Esophagus squamous epithelium (tissue), 5 donors: Measurements from ENCODE around the gene ASIC2. TPM values are rescaled to one million over a fixed set of nuclear protein-coding genes. Genes with fewer than 3 reads are reported as not detected.

Source experiments
- DNase-seq: peaks from one replicate; lab custom pipeline; 2025; lab: John Stamatoyannopoulos, UW
- H3K27ac ChIP-seq, 4 donors: fragments of 200-600 bp; sonication (generic); one replicate each; pipeline ENCODE4 v1.5.1; 2016 to 2019; ENCODE audit warnings: mild to moderate bottlenecking in 1 of 4
- H3K27me3 ChIP-seq, 4 donors: fragments of 200-600 bp; sonication (generic); 1 replicate in 3 of 4; 2 replicates in 1 of 4; pipeline versions ENCODE4 v1.5.1 to v1.6.0; 2017 to 2021; ENCODE audit warnings: antibody characterized with exemption in 1 of 4
- H3K36me3 ChIP-seq, 3 donors: fragments of 200-600 bp; sonication (generic); one replicate each; pipeline ENCODE4 v1.5.1; 2016 to 2019
- H3K4me1 ChIP-seq, 3 donors: fragments of 200-600 bp; sonication (generic); one replicate each; pipeline ENCODE4 v1.5.1; 2017 to 2019
- H3K4me3 ChIP-seq, 4 donors: fragments of 200-600 bp; sonication (generic); 1 replicate in 3 of 4; 2 replicates in 1 of 4; pipeline ENCODE4 v1.5.1; 2016 to 2019; ENCODE audit warnings: mild to moderate bottlenecking in 2 of 4, moderate library complexity in 1 of 4
- H3K9me3 ChIP-seq, 3 donors: fragments of 200-600 bp; sonication (generic); one replicate each; pipeline ENCODE4 v1.5.1; 2016 to 2019
- CTCF ChIP-seq, 6 experiments: fragments of 450-650 bp in 4 of 6; fragments of 200-600 bp in 2 of 6; sonication (generic) in 2 of 6; IDR thresholded peaks; one replicate each; pipeline ENCODE4 v1.5.1; 2016 to 2019; ENCODE audit warnings: antibody characterized with exemption in 6 of 6, mild to moderate bottlenecking in 4 of 6, moderate library complexity in 4 of 6
- POLR2A ChIP-seq, 4 donors: fragments of 450-650 bp; IDR thresholded peaks; one replicate each; pipeline ENCODE4 v1.6.1; 2017; ENCODE audit warnings: antibody characterized with exemption in 4 of 4, mild to moderate bottlenecking in 4 of 4, moderate library complexity in 3 of 4
- WGBS, 2 donors: methylation state at CpG; one replicate each; pipeline ENCODE4 v1.1.5; 2018; 5-methylcytosine and 5-hydroxymethylcytosine counted together
- intact Hi-C: fragments of 100-400 bp; cut with DNase I; formaldehyde crosslinking; loops from one replicate; pipeline ENCODE4 v1.15.0; 2022
- total RNA-seq, 4 donors: library from RNA; depleted of rRNA; stranded (reverse); fragments of >200 nt; gene quantifications; one replicate each; pipeline ENCODE4 v1.1.0, GENCODE V29; 2016
- donor health status: DM: yes; HTN: yes; CAD: no.

ASIC2 gene
- total RNA-seq, 4 donors from 2014 or later, result 0.29 TPM; not detected in 3

DNA sequence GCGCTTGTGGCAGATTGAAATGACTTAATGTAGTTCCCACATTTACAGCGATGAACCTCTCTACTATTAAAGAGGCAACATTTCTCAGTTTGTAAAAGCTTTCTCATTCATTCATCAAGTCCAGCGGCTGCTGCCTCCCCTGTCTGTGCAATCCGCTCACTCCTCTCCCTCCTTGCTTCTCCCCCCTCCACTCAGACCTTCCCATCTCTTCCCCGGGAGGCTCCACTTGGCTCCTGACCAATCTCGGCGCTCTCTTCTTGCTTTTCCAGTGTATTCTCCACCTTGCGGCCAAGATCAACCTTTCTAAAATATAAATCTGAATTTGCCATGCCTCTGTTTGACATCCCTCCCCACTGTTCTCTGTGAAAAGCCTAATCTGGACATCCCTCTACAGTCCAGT lies 117.5 kb downstream of the ASIC2 start:
- 56 to 59% methylated on average over 8 of the region's 8 CpGs for WGBS, 2 donors
- Histone ChIP-seq H3K27me3 (peaks cover 0 to 65% (median 0%) of the 10 kb centered on the region in 4 donors), H3K27ac (no peak overlapping the region), H3K9me3 (no peaks in the 10 kb centered on the region), H3K4me1 (no peaks in the 10 kb centered on the region), H3K36me3 (no peaks in the 10 kb centered on the region), H3K4me3 (no peak overlapping the region)
- intact Hi-C loops, result no loop called here
- DNase-seq, result no peak
- TF ChIP-seq POLR2A (IDR thresholded peaks at IDR 0.05) (no peak), CTCF (IDR thresholded peaks at IDR 0.05) (no peak)

DNA sequence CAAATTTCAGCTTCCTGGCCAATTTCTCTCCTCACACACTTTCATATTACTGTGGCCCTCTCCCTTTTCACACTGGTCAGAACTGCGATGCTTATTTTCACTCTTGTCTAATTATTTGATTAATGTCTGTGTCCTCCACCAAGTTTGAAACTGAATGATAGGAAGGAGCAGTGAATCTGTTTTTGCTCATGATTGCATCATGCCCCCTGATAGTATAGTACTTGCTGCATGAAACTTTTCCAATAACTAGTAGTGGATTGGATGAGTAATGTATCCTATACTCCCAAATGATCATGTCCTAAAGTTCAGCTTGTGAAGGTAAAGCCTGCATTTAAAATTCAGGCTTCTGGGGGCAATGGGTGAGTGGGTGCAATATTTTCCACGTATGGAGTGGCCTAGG lies 121.2 kb downstream of the ASIC2 start:
- no peak for TF ChIP-seq POLR2A (IDR thresholded peaks at IDR 0.05)
- no peak for TF ChIP-seq CTCF (IDR thresholded peaks at IDR 0.05)
- 49 to 74% methylated on average over 2 of the region's 2 CpGs for WGBS, 2 donors
- DNase-seq, result no peak

DNA sequence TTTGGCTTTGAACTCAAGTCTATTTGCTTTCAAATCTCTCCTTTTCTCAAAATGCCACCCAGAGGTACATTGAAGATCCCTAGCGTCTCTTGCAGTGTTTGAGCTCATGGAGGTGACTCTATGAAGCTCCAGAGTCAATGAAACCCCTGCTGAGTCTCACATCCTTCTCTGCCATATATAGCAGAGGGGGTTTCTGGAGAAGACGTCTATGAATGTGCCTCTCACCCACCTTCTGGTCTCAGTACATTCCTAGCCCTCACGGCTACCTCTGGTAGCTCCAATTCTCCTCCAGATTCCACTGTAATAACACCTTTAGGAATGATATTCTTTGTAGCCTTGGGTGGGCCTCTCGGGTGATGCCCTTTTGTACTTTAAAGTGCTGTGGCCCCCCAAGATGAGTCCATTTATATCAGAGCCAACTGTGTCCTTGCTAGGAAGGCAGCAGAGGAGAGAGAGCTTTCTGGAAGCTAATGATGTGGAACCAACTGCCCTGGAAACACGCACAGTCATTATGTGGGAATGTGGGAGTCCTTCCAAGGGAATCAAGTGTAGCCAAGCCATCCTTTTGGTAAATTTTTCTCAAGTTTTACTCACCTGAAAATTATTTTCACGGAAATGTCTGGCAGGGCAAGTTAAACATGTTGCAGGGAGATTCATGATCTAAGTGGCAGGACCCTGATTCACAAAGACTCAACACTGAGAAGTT lies 123.4 kb downstream of the ASIC2 start:
- no peaks in the 10 kb centered on the region for H3K36me3 ChIP-seq
- H3K9me3 ChIP-seq, result no peaks in the 10 kb centered on the region
- no peak overlapping the region for H3K4me3 ChIP-seq
- peaks cover 0 to 66% (median 0%) of the 10 kb centered on the region in 4 donors for H3K27me3 ChIP-seq
- WGBS, 2 donors, result 34 to 50% methylated on average over 5 to 6 of the region's 6 CpGs
- TF ChIP-seq POLR2A (IDR thresholded peaks at IDR 0.05), result no peak
- no peak for TF ChIP-seq CTCF (IDR thresholded peaks at IDR 0.05)
- DNase-seq, result no peak
- peaks cover 0 to under 1% (median 0%) of the 10 kb centered on the region in 3 donors for H3K4me1 ChIP-seq
- intact Hi-C loops, result no loop called here
- H3K27ac ChIP-seq, result no peak overlapping the region

More for the DNA sequence above, 121.2 kb downstream of the ASIC2 start:
- Histone ChIP-seq H3K9me3 (no peaks in the 10 kb centered on the region), H3K4me3 (no peak overlapping the region), H3K4me1 (no peaks in the 10 kb centered on the region), H3K36me3 (no peaks in the 10 kb centered on the region), H3K27ac (no peak overlapping the region), H3K27me3 (peaks cover 0 to 61% (median 0%) of the 10 kb centered on the region in 4 donors)
- intact Hi-C loops, result no loop called here

GRCh38 chr17:33167736-33168135 lies 125.4 kb downstream of the ASIC2 start:
- peaks cover 0 to 12% (median 0%) of the 10 kb centered on the region in 3 donors for H3K4me1 ChIP-seq
- H3K27me3 ChIP-seq, result peaks cover 0 to 61% (median 0%) of the 10 kb centered on the region in 4 donors
- H3K9me3 ChIP-seq, result no peaks in the 10 kb centered on the region
- DNase-seq, result no peak
- TF ChIP-seq POLR2A (IDR thresholded peaks at IDR 0.05) (no peak), CTCF (IDR thresholded peaks at IDR 0.05) (no peak)
- H3K27ac ChIP-seq, result no peak overlapping the region
- intact Hi-C loops, result no loop called here
- no peaks in the 10 kb centered on the region for H3K36me3 ChIP-seq
- WGBS, 2 donors, result 64 to 67% methylated on average over 1 of the region's 1 CpG
- no peak overlapping the region for H3K4me3 ChIP-seq

GRCh38 chr17:33166472-33166871 lies 126.6 kb downstream of the ASIC2 start:
- peaks cover 0 to 12% (median 0%) of the 10 kb centered on the region in 3 donors for H3K4me1 ChIP-seq
- DNase-seq, result no peak
- no peak overlapping the region for H3K4me3 ChIP-seq
- intact Hi-C loops, result no loop called here
- no peak overlapping the region for H3K27ac ChIP-seq
- peaks cover 0 to 59% (median 0%) of the 10 kb centered on the region in 4 donors for H3K27me3 ChIP-seq
- H3K36me3 ChIP-seq, result no peaks in the 10 kb centered on the region
- no peaks in the 10 kb centered on the region for H3K9me3 ChIP-seq
- 89 to 100% methylated on average over 1 to 5 of the region's 5 CpGs for WGBS, 2 donors
- TF ChIP-seq CTCF (IDR thresholded peaks at IDR 0.05) (no peak), POLR2A (IDR thresholded peaks at IDR 0.05) (no peak)
